Uterus (tissue), 4 donors: Measurements from ENCODE around the gene RGS6. TPM values are rescaled to one million over a fixed set of nuclear protein-coding genes. Genes with fewer than 3 reads are reported as not detected.

ENCODE experiments used
- DNase-seq, 2 donors: peaks; one replicate each; pipeline ENCODE4 v3.0.0-alpha.2; 2019 to 2020
- H3K27ac ChIP-seq, 2 donors: fragments of 200-600 bp; sonication (generic); 1 replicate in 1 of 2; 2 replicates in 1 of 2; pipeline ENCODE4 v1.5.1; 2016 to 2018
- H3K27me3 ChIP-seq, 2 donors: fragments of 200-600 bp; sonication (generic); one replicate each; pipeline ENCODE4 v1.5.1; 2018 to 2019; ENCODE audit warnings: control low read depth in 1 of 2
- H3K36me3 ChIP-seq, 2 donors: fragments of 200-600 bp; sonication (generic); one replicate each; pipeline ENCODE4 v1.5.1; 2019; ENCODE audit warnings: control low read depth in 1 of 2
- H3K4me1 ChIP-seq, 2 donors: fragments of 200-600 bp; sonication (generic); one replicate each; pipeline ENCODE4 v1.5.1; 2018 to 2019; ENCODE audit warnings: control low read depth in 1 of 2
- H3K4me3 ChIP-seq, 2 donors: fragments of 200-600 bp; sonication (generic); 1 replicate in 1 of 2; 2 replicates in 1 of 2; pipeline ENCODE4 v1.5.1; 2018 to 2019; ENCODE audit warnings: mild to moderate bottlenecking in 1 of 2
- H3K9me3 ChIP-seq, 2 donors: fragments of 200-600 bp; sonication (generic); one replicate each; pipeline ENCODE4 v1.5.1; 2019; ENCODE audit warnings: control low read depth in 1 of 2
- POLR2A ChIP-seq, 2 donors: fragments of 450-650 bp; IDR thresholded peaks; one replicate each; pipeline ENCODE4 v1.6.1; 2016; ENCODE audit warnings: antibody characterized with exemption in 2 of 2, mild to moderate bottlenecking in 1 of 2, moderate library complexity in 1 of 2
- intact Hi-C: fragments of 100-400 bp; cut with DNase I; formaldehyde crosslinking; loops from one replicate; pipeline ENCODE4 v1.15.1; 2023; ENCODE audit warnings: low total_unique reads
- total RNA-seq, 4 donors: library from RNA; depleted of rRNA in 3 of 4; stranded (reverse); fragments of >200 nt in 3 of 4; gene quantifications; one replicate each; pipeline versions ENCODE4 v1.1.0 to v1.2.4, GENCODE V29; 2014 to 2023
- TF ChIP-seq, protein P1 (sequence below), 4 experiments: fragments of 200-600 bp in 2 of 4; fragments of 450-650 bp in 2 of 4; sonication (generic) in 2 of 4; IDR thresholded peaks; one replicate each; pipeline ENCODE4 v1.5.1; 2016 to 2019; ENCODE audit warnings: antibody characterized with exemption in 4 of 4, mild to moderate bottlenecking in 2 of 4, moderate library complexity in 1 of 4
- donor health status: DM: yes; HTN: yes; CAD: no.

The RGS6 gene
- total RNA-seq, 4 donors from 2014 or later, result 1.0 to 7.4 (median 6.2) TPM; not detected in 1

DNA sequence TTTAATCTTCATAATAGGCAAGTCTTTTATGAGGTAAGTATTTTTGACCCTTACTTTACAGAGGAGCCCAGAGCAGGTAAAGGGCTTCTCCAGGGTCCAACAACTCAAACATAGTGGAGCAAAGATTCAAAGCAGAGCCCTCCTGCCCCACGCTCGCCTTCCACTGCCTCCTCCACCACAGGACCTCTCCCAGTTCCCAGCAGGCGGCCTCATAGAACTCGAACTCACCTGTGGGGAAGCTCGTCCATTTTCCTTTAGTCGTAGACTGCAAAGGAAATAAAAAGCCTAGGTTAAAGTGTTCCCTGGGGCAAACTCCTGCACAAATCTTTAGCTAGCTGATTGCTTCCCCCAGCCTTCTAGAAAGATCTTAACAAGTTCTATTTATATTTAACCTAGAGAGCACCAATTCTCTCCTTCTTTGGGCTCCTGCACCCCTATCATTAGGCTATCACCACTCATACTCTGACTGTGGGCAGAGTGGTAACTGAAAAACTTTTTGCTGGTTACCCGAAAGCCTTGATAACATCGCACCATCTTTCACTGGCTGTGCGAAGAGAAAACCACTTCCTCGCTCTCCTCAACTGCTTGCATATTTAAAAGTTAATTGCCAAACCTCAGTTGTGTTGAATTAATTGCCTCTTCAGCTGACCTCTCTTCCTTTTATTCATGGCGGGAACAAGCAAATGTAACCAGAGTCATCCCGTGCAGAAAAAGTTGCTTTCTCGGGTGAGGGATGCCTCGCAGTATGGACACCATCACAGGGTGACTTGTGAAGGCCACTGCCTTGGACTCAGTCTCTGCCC is 662.1 kb downstream of the RGS6 start:
- Histone ChIP-seq H3K9me3 (no peaks in the 10 kb centered on the region), H3K4me1 (no peaks in the 10 kb centered on the region), H3K27me3 (no peaks in the 10 kb centered on the region), H3K4me3 (no peak overlapping the region), H3K36me3 (no peaks in the 10 kb centered on the region), H3K27ac (no peak overlapping the region)
- DNase-seq, result no peak
- TF ChIP-seq, protein P1, sequence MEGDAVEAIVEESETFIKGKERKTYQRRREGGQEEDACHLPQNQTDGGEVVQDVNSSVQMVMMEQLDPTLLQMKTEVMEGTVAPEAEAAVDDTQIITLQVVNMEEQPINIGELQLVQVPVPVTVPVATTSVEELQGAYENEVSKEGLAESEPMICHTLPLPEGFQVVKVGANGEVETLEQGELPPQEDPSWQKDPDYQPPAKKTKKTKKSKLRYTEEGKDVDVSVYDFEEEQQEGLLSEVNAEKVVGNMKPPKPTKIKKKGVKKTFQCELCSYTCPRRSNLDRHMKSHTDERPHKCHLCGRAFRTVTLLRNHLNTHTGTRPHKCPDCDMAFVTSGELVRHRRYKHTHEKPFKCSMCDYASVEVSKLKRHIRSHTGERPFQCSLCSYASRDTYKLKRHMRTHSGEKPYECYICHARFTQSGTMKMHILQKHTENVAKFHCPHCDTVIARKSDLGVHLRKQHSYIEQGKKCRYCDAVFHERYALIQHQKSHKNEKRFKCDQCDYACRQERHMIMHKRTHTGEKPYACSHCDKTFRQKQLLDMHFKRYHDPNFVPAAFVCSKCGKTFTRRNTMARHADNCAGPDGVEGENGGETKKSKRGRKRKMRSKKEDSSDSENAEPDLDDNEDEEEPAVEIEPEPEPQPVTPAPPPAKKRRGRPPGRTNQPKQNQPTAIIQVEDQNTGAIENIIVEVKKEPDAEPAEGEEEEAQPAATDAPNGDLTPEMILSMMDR (IDR thresholded peaks at IDR 0.05), result no peak
- TF ChIP-seq POLR2A (IDR thresholded peaks at IDR 0.05), result no peak
- intact Hi-C loops, result no loop called here

DNA sequence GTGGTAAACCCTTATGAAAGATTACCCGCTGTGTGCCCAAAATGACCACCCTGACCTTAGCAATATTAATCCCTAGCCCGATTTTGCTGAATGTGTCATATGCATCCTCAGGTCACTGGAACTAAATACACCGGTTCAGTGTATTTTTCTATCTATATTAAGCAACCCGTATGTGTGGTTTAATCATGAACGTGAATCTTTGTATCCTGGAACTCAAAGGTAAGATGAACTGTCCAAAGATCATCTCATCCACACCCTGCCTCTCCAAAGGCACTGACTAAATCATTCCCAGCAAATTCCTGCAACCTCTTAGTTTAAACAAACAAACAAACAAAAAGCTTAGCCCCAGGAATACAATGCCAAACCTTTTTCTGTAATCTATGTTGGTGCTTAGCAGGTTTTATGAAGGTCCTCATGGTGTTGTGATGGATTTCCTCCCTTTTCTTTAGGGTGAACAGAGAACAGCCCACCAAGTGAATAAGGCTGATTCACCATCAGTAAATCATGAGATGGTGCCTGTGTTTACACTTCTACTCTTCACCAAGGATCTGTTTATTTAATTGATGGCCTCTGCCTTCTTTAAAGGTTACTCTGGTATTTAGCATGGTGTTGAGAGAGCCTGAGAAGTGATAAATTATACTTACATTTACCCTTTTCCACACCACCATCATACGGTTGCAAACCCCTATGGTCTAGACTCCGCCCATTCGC is 663.1 kb downstream of the RGS6 start:
- Histone ChIP-seq H3K36me3 (no peaks in the 10 kb centered on the region), H3K27me3 (no peaks in the 10 kb centered on the region), H3K4me3 (no peak overlapping the region), H3K27ac (no peak overlapping the region), H3K9me3 (no peaks in the 10 kb centered on the region), H3K4me1 (no peaks in the 10 kb centered on the region)
- intact Hi-C loops, result no loop called here
- TF ChIP-seq, protein P1 (IDR thresholded peaks at IDR 0.05), result no peak
- TF ChIP-seq POLR2A (IDR thresholded peaks at IDR 0.05), result no peak
- no peak for DNase-seq

DNA sequence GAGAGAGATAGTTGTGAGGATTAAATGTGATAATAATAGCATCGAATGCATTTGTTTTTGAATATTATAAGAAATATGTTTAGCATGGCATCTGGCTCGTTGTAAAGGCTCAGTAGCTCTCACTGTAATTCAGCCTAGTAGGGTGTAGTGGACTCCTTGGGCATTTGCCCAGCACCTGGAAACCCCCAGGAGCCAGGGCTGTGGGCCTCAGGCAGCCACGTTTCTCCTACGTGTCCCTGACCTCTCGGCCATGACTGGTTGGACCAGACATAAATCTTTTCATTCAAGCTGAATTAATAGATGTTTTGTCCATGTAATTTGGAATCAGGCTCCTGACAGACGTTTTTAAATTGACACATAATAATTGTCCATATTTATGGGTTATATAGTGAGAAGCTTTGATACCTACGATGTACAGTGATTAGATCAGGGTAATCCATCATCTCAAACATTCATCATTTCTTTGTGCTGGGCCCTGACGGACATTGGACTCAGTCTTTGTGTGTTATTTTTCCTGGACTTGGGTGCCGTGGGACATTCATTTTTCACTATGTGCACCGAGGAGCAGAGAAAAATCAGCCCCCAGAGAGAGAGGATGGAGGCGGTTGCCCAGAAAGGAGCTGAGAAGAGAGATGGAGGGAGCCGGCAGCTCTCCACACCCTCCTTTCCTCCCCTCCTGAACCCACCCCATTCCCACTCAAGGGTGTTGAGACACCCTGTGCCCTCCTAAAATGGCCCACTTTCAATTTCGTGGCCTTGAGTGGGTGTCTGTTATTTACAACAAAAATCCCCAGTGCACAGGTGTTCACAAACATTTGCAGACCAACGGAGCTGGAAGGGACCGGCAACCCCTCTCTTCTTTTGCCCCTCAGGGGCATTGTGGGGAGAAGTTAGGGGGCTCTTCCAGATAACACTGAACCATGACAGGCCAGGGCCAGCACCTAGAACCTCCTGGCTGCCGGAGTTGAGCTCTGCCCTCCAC is 665.3 kb downstream of the RGS6 start:
- no peaks in the 10 kb centered on the region for H3K9me3 ChIP-seq
- intact Hi-C loops, result no loop called here
- H3K27ac ChIP-seq, result no peak overlapping the region
- no peak overlapping the region for H3K4me3 ChIP-seq
- H3K27me3 ChIP-seq, result no peaks in the 10 kb centered on the region
- TF ChIP-seq POLR2A (IDR thresholded peaks at IDR 0.05), result no peak
- TF ChIP-seq, protein P1 (IDR thresholded peaks at IDR 0.05), result no peak
- no peaks in the 10 kb centered on the region for H3K36me3 ChIP-seq
- DNase-seq, result no peak
- H3K4me1 ChIP-seq, result no peaks in the 10 kb centered on the region

DNA sequence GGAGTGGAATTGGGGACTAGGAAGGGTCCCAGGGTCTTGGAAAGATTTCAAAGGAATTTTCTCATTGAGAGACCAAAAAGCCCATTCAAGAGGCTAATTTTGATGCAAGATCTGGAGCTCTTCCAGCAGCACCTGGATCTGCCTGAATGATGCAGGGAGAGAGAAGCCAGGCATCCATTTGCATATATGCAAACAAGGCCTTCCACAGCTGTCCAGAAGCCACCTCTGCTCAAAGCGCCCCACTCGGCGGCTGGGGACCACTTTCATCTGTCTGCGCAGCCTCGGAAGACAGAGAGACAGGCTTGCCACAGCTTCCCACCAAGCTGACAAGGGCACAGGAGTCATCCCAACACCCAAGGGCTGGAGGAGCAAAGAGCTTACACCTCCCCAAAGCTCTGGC is 666.1 kb downstream of the RGS6 start:
- no peaks in the 10 kb centered on the region for H3K27me3 ChIP-seq
- H3K36me3 ChIP-seq, result no peaks in the 10 kb centered on the region
- H3K27ac ChIP-seq, result no peak overlapping the region
- no peaks in the 10 kb centered on the region for H3K4me1 ChIP-seq
- intact Hi-C loops, result no loop called here
- no peaks in the 10 kb centered on the region for H3K9me3 ChIP-seq
- no peak for TF ChIP-seq POLR2A (IDR thresholded peaks at IDR 0.05)
- TF ChIP-seq, protein P1 (IDR thresholded peaks at IDR 0.05), result no peak
- no peak overlapping the region for H3K4me3 ChIP-seq
- DNase-seq, result no peak
